Activated CD4-positive, alpha-beta T cell treated with anti-CD3 and anti-CD28 coated beads, Interleukin-2, amount 10 ng/mL, durations not matched to agents 24 days and 14 days (primary cell): Measurements from ENCODE around the gene ARHGAP22. TPM values are rescaled to one million over a fixed set of nuclear protein-coding genes. Genes with fewer than 3 reads are reported as not detected.
"Not testable (repeated sequence)": the region's sequence is repeated elsewhere in the genome, so short reads cannot be mapped to it uniquely, and the experiment has no call there.

Experiments used
- DNase-seq: peaks from one replicate; pipeline ENCODE4 v3.0.0; 2022
- H3K27ac Mint-ChIP-seq: one replicate; pipeline ENCODE4 v1.8.0; 2022; ENCODE audit warnings: mild to moderate bottlenecking, mixed read lengths
- H3K27me3 Mint-ChIP-seq: one replicate; pipeline ENCODE4 v1.8.0; 2022; ENCODE audit warnings: mixed read lengths
- H3K36me3 Mint-ChIP-seq: one replicate; pipeline ENCODE4 v1.8.0; 2022; ENCODE audit warnings: low read depth, mild to moderate bottlenecking, mixed read lengths
- H3K4me1 Mint-ChIP-seq: one replicate; pipeline ENCODE4 v1.8.0; 2021; ENCODE audit warnings: mixed read lengths
- H3K4me3 Mint-ChIP-seq: one replicate; pipeline ENCODE4 v1.8.0; 2022; ENCODE audit warnings: mild to moderate bottlenecking, moderate library complexity, mixed read lengths
- H3K9me3 Mint-ChIP-seq: one replicate; pipeline ENCODE4 v1.8.0; 2021; ENCODE audit warnings: mixed read lengths
- intact Hi-C: fragments of 100-400 bp; cut with micrococcal nuclease; formaldehyde crosslinking; loops from one replicate; pipeline ENCODE4 v1.15.1; 2023
- total RNA-seq: library from RNA; stranded (reverse); gene quantifications from 2 replicates; pipeline ENCODE4 v1.2.3, GENCODE V29; 2022

Gene ARHGAP22
- total RNA-seq, 1 donor from 2014 or later = not detected

DNA sequence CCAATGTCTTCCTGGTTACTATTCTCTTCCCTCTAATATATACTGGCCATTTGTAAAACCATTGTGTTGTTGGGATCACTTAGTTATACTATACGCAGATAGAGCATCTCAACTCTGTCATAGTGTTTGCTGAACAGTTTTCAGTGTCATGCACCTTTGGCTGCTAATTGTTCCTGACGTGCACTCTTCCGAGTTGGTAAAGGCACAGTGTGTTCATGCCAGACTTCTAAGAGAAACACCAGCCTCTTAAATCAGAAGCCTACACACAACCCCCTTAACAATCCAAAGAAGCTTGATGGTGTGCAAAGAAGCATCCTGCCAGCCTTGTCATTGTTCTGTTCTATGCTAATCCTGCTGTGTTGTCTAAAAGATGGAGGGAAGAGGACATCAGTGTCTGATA, 167.3 kb downstream of the ARHGAP22 start:
- H3K9me3 Mint-ChIP-seq = no peaks in the 10 kb centered on the region
- no peaks in the 10 kb centered on the region for H3K4me1 Mint-ChIP-seq
- no peaks in the 10 kb centered on the region for H3K36me3 Mint-ChIP-seq
- H3K4me3 Mint-ChIP-seq = no peak overlapping the region
- DNase-seq = no peak
- no peaks in the 10 kb centered on the region for H3K27me3 Mint-ChIP-seq
- no peak overlapping the region for H3K27ac Mint-ChIP-seq
- intact Hi-C loops = no loop called here

DNA sequence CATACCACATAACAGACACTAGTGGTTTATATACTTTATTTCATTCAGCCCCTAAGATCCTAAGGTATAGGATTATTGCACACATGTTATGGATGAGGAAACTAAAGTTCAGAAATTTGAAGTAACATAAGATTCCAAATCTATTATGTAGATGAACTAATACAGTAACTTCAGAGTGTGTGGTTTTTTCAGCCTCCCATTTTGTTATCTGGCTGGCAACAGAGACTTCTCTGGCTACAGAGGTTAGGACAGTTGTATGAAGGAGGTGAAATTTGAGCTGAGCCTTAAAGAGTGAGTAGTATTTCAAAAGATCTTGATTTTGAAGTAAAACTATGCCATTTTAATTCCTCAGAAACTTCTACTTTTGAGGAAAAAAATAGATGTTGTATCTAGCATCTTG, 173.0 kb downstream of the ARHGAP22 start:
- intact Hi-C loops = no loop called here
- Mint-ChIP-seq H3K4me1 (no peaks in the 10 kb centered on the region), H3K4me3 (no peak overlapping the region), H3K27me3 (no peaks in the 10 kb centered on the region), H3K27ac (no peak overlapping the region), H3K9me3 (no peaks in the 10 kb centered on the region), H3K36me3 (peaks cover 1% of the 10 kb centered on the region)
- no peak for DNase-seq

GRCh38 chr10:48430402-48430993, 174.4 kb downstream of the ARHGAP22 start:
- DNase-seq = no peak
- H3K4me3 Mint-ChIP-seq = no peak overlapping the region
- H3K9me3 Mint-ChIP-seq = no peaks in the 10 kb centered on the region

DNA sequence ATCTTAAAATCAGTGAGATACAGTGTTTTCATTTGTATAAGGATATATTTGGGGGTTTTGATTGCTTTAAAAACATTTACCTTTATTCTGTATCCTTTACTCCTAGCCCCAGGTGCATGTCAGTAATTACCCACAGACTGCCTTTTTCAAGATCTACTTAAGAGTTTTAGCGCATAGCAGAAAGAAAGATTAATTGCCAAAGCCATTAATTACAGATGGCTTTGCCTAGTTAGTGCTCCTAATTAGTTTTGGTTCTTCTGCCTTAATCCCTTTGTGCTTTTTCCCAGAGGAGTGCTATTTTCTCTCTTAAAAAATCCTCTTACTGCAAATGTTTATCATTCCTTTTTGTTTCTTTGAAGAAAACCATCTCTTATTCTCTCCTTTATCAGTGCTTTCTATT, 175.6 kb downstream of the ARHGAP22 start:
- intact Hi-C loops = no loop called here
- H3K9me3 Mint-ChIP-seq = no peaks in the 10 kb centered on the region
- no peak overlapping the region for H3K4me3 Mint-ChIP-seq
- H3K4me1 Mint-ChIP-seq = no peaks in the 10 kb centered on the region
- no peaks in the 10 kb centered on the region for H3K27me3 Mint-ChIP-seq
- DNase-seq = no peak
- no peak overlapping the region for H3K27ac Mint-ChIP-seq
- H3K36me3 Mint-ChIP-seq = peaks cover 1% of the 10 kb centered on the region

More at GRCh38 chr10:48430402-48430993, 174.4 kb downstream of the ARHGAP22 start:
- Mint-ChIP-seq H3K4me1 (no peaks in the 10 kb centered on the region), H3K27me3 (no peaks in the 10 kb centered on the region), H3K36me3 (peaks cover 1% of the 10 kb centered on the region), H3K27ac (no peak overlapping the region)
- intact Hi-C loops = no loop called here

GRCh38 chr10:48428896-48429295, 176.0 kb downstream of the ARHGAP22 start:
- Mint-ChIP-seq H3K27ac (no peak overlapping the region), H3K27me3 (no peaks in the 10 kb centered on the region), H3K36me3 (peaks cover 1% of the 10 kb centered on the region), H3K9me3 (no peaks in the 10 kb centered on the region), H3K4me1 (no peaks in the 10 kb centered on the region), H3K4me3 (no peak overlapping the region)
- DNase-seq = no peak
- intact Hi-C loops = no loop called here

GRCh38 chr10:48423884-48424283, 181.0 kb downstream of the ARHGAP22 start:
- no peak overlapping the region for H3K27ac Mint-ChIP-seq
- no peak for DNase-seq
- H3K4me1 Mint-ChIP-seq = no peaks in the 10 kb centered on the region
- intact Hi-C loops = no loop called here
- no peaks in the 10 kb centered on the region for H3K9me3 Mint-ChIP-seq
- H3K27me3 Mint-ChIP-seq = no peaks in the 10 kb centered on the region
- H3K4me3 Mint-ChIP-seq = no peak overlapping the region
- no peaks in the 10 kb centered on the region for H3K36me3 Mint-ChIP-seq

GRCh38 chr10:48421862-48422261, 183.0 kb downstream of the ARHGAP22 start:
- DNase-seq, H3K4me3 Mint-ChIP-seq, H3K27ac Mint-ChIP-seq, intact Hi-C loops, H3K9me3 Mint-ChIP-seq, H3K4me1 Mint-ChIP-seq, H3K27me3 Mint-ChIP-seq, H3K36me3 Mint-ChIP-seq: not testable (repeated sequence)

GRCh38 chr10:48419714-48420113, 185.2 kb downstream of the ARHGAP22 start:
- H3K9me3 Mint-ChIP-seq = no peaks in the 10 kb centered on the region
- H3K27ac Mint-ChIP-seq = no peak overlapping the region
- no peak for DNase-seq
- peaks cover 4% of the 10 kb centered on the region for H3K36me3 Mint-ChIP-seq
- no peak overlapping the region for H3K4me3 Mint-ChIP-seq
- intact Hi-C loops = no loop called here
- no peaks in the 10 kb centered on the region for H3K27me3 Mint-ChIP-seq
- peaks cover 3% of the 10 kb centered on the region for H3K4me1 Mint-ChIP-seq

DNA sequence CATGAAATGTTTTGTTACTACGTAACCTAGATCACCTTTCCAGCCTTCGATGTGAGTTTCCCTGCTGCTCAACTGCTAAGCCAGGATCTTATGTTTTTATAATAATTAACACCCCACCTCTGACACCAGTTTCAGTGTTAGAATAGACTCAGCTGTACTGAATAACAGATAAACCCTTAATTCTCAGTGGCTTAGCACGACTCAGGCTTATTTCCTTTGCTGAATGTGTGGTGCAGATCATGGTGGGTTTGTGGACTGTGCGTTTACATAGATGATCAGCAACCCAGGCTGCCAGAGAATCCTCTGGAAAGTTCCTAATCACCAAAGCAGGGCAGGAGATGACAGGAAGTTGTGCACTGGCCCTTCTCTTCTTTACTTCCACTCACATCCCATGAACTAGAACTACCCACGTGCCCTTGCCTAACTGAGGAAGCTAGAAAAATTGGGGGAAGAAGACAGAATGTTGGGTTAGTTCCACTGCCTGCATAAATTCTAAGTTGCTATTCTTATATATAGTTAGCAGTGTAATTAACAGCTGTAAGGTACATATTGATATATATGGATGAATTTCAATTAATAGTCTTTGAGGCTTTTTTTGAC, 186.6 kb downstream of the ARHGAP22 start:
- peaks cover 7% of the 10 kb centered on the region for H3K36me3 Mint-ChIP-seq
- H3K27ac Mint-ChIP-seq = no peak overlapping the region
- DNase-seq = no peak
- no peaks in the 10 kb centered on the region for H3K27me3 Mint-ChIP-seq
- intact Hi-C loops = no loop called here
- peaks cover 3% of the 10 kb centered on the region for H3K4me1 Mint-ChIP-seq
- H3K9me3 Mint-ChIP-seq = no peaks in the 10 kb centered on the region
- no peak overlapping the region for H3K4me3 Mint-ChIP-seq

DNA sequence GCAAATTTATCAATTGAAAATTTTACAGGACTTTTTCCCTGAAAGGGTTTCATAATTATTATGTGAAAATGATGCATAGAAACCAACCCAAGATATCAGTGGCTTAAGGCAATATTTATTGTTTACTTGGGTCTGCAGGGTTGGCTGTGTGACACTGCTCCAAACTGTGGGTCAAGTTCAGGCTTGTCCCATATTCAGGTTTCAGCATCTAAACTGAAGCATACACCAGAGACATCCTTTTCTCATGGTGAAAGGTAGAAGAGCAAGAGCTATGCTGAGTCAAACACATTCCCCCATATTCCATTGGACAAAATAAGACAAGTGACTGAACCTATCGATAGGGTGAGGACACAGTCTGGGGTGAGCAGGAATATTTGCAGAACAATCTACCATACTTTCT, 187.5 kb downstream of the ARHGAP22 start:
- intact Hi-C loops = no loop called here
- H3K4me3 Mint-ChIP-seq = no peak overlapping the region
- no peak for DNase-seq
- peaks cover 6% of the 10 kb centered on the region for H3K9me3 Mint-ChIP-seq
- peaks cover 16% of the 10 kb centered on the region for H3K36me3 Mint-ChIP-seq
- H3K27ac Mint-ChIP-seq = no peak overlapping the region
- H3K27me3 Mint-ChIP-seq = no peaks in the 10 kb centered on the region
- H3K4me1 Mint-ChIP-seq = peaks cover 3% of the 10 kb centered on the region

GRCh38 chr10:48416584-48417232, 188.2 kb downstream of the ARHGAP22 start:
- intact Hi-C loops = no loop called here
- Mint-ChIP-seq H3K4me1 (peaks cover 3% of the 10 kb centered on the region), H3K4me3 (no peak overlapping the region), H3K36me3 (peaks cover 22% of the 10 kb centered on the region), H3K27ac (no peak overlapping the region), H3K27me3 (no peaks in the 10 kb centered on the region), H3K9me3 (peaks cover 11% of the 10 kb centered on the region)
- no peak for DNase-seq

DNA sequence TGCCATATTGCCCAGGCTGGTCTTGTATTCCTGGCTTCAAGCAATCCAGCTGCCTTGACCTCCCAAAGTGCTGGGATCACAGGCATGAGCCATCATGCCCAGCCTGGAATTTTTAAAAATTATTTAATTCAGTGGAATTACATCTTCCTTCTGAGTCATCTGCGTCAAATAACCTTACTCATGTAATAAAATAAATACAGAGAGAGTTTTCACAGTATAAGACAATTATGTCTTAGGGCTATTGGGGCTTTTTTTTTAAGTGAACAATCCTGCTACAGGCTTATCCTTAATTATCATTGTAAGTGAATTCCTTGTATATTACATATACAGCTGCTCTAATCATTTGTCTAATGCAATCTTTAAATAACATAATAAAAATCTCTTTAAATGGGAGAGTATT, 190.1 kb downstream of the ARHGAP22 start:
- H3K27ac Mint-ChIP-seq = no peak overlapping the region
- H3K9me3 Mint-ChIP-seq = peaks cover 11% of the 10 kb centered on the region
- peaks cover 37% of the 10 kb centered on the region for H3K36me3 Mint-ChIP-seq
- intact Hi-C loops = no loop called here
- H3K4me1 Mint-ChIP-seq = peaks cover 3% of the 10 kb centered on the region
- H3K4me3 Mint-ChIP-seq = no peak overlapping the region
- DNase-seq = no peak
- no peaks in the 10 kb centered on the region for H3K27me3 Mint-ChIP-seq

DNA sequence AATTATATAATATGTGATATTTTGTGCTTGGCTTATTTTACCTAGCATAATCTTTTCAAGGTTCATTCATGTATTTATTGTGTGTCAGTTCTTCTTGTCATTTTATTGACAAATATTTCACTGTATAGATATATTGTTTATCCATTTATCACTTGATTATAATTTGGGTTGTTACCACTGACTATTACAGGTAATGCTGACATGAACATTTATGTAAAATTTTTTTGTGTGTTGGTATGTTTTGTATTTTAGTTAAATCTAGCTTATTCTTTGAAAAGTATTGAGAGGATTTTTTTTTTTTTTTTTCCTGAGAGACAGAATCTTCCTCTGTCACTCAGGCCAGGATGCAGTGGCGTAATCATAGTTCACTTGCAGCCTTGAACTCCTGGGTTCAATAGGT, 190.7 kb downstream of the ARHGAP22 start:
- H3K9me3 Mint-ChIP-seq = peaks cover 11% of the 10 kb centered on the region
- H3K36me3 Mint-ChIP-seq = peaks cover 37% of the 10 kb centered on the region
- no peak overlapping the region for H3K27ac Mint-ChIP-seq
- no peaks in the 10 kb centered on the region for H3K27me3 Mint-ChIP-seq
- peaks cover 3% of the 10 kb centered on the region for H3K4me1 Mint-ChIP-seq
- intact Hi-C loops = no loop called here
- H3K4me3 Mint-ChIP-seq = no peak overlapping the region
- no peak for DNase-seq

DNA sequence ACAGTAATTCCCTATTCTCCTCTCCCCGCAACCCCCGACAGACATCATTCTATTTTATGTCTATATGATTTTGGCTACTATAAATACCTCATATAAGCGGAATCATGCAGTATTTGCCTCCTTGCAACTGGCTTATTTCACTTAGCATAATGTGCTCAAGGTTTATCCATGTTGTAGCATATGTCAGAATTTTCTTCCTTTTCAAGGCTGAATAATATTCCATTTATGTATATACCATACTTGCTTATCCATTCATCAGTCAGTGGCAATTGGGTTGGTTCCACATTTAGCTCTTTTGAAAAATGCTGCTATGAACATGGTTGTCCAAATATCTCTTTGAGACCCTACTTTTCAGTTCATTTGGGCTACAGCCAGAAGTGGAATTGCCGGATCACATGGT, 191.9 kb downstream of the ARHGAP22 start:
- H3K27ac Mint-ChIP-seq = no peak overlapping the region
- no peak for DNase-seq
- H3K9me3 Mint-ChIP-seq = peaks cover 11% of the 10 kb centered on the region
- H3K4me3 Mint-ChIP-seq = no peak overlapping the region
- peaks cover 37% of the 10 kb centered on the region for H3K36me3 Mint-ChIP-seq
- H3K4me1 Mint-ChIP-seq = no peaks in the 10 kb centered on the region
- intact Hi-C loops = no loop called here
- no peaks in the 10 kb centered on the region for H3K27me3 Mint-ChIP-seq
